ENCODE data around the gene GRK1.

GRK1 gene

DNA sequence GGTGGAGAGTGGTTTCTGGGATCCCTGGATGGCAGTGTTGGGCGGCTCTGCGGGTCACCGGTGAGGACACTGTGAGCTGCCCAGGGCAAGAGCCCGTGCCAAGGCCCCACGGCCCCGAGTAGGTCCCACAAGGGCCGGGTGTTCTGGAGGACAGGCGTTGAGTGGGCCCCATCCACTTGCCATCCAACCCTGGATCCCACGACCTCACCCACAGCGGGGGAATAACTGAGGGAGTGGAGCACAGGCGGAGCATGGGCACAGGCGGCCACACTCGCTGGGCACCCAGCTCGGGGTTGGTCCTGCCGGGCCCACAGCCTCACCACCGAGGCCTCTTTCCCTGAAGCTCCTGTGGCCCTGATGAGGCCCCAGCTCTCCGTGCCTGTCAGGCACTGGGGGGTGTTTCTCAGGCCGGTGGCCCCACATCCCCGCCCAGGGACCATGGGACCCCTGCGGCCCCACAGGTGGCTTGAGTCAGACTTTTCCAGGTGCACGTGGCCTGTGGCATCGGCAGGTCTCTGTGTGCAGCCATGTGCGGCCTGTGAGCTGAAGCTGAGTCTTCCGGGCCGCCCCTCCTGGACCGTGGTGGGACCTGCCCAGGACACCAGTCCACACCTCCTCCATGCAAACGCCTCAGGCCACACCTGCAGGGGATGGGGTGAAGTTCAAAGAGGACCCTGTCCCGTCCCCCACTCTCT, 108.6 kb downstream of the GRK1 start:
- DNase-seq (ENCODE audit: low read depth) = no peak

DNA sequence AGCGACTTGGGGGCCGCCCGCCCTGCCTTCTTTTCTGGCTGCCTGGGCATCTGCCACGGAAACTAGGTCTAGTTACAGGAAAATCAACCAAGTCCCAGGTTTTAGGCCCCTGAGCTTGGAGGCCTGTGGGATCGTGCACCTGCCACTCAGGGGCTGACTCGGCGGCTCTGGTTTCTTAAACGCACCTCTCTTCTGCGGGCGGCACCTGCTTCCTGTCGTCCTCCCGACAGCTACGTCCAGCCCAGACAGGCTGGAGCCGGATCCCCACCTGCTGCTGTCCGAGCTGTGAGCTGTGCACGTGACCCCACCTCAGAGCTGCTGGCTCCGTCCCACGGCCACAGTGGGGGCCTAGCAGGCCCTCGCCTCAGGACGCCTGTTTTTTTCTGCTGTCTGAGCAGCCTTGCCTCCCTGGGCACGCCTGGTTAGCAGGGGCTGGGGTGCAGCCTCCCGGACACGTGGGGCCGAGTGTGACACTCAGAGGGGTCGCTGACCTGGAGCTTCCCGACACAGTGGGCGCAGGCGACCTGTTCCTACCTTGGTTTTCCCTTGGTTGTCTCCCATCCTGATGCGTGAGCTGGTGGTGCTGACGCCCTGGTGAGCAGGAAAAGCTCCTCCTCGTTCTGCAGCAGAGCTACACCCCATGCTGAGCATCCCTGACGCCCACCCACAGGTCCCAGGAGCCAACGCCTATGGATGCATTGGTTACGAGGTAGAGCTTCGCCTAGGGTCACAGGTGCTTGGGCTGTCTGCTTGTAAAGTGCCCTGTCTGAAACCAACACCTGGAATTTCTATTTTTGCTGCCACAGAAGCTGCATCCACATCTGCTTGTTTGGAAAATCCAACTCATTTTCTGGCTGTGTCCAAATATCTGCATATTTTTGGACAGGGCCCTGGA, 109.5 kb downstream of the GRK1 start:
- DNase-seq (ENCODE audit: low read depth) = no peak

DNA sequence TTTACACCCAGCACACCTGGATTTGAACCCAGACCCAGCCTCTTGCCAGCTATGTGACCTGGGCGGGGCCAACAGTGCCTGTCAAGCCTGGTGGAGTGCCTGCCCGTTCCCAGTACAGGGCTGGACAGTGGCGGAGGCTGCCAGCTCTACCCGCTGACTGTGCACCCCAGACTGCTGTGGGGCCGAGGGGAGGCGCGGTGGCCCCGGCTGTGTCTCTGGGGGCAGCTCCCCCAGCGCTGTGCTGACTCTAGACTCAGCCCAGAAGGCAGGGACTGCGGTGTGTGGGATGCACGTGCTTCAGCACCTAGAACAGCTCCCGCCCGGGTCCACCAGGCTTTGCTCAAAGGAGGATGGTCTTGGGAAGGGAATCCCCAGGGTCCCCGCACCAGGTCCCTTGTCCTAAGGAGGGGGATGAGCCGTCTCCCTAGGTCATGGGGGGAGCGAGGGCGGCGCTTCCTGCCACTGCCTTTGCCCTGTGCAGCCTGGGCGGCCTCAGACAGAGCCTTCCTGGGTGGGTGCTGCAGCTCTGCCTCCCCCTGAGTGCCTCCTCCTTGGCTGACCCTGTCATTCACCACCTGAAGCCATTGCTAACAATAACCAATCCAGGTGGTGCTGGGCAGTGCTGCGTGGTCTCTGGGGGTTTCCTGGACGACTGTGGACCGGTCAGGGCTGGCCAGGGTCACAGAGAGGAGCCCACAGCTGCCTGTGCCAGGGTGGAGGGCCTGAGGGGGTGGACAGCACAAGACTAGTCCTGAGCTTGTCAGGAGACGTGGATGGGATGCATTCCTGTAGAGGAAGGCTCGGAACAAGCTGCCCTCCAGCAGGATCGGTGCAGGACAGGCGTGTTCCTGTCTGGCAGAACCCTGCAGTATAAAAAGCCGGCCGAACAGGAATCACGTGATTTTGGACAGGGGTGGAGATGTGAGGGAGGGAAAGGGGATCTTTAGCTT, 110.6 kb downstream of the GRK1 start:
- peak; percentile 48 for DNase-seq (ENCODE audit: low read depth)

DNA sequence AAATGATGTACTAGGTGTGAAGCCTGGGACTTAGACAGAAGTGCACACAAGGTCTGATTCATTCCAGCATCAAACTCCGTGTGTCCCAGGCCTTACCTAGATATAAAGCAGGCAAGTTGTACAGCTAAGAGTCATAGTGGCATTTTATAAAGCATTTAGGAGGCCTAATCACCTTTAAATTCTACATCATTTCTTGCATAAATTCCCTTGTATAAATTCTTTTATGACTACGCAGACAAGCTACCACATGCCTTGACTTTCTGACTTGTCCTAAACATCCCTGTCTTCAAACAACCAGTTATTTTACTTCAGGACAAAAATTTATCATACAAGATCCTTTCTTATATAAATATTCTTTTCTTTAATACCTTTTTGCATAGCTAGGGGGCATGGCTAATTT, 114.6 kb downstream of the GRK1 start:
- no peak for DNase-seq (ENCODE audit: low read depth)

DNA sequence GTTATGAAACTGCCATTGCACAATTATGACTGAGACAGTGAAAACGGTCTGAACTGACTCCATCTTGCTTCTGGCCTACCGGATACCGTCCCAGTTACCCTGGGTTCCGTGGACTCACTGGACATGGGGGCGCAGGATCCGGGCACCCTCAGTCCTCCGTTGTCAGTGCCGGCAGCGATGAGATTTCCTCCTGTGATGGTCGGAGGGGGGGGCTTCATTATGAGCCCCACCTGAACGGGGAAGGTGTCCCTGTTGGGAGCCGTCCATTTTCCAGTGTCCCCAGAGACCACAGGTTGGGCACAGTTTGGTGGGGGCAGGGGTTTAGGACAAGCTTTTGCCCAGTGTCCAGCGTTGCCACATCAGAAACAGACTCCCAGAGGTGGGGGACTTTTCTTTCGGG, 115.5 kb downstream of the GRK1 start:
- DNase-seq (ENCODE audit: low read depth) = no peak

DNA sequence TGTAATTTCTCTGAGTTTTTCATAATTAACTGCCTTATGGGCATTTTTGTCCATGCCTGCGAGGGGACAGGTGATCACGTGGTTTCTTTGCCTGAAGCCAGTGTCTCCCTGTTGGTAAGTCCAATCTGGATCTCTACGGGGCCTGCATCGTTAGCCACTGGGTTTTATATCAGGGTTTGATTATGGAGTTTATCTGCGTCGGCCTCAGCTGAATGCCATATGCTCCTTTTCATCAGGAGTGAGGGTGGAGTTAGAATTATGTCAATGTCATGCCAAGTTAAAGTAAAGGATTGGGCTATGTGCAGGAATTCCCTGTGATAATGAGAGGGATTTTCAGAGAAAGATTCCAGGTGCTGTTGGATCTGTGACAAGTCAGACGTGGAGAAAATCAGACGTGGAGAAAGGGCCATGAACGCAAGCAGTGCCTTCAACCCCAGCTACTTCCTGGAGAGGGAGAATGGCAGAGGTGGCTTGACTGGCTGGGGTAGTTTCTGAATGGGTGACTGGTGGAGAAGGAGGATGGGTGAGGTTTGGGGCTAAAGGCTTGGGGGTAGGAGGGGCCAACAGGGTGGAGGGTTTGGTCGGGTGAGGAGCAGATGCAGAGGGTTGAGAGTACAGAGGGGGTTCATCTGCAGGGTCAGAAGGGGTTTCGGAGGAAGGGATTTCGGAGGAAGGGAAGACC, 116.3 kb downstream of the GRK1 start:
- DNase-seq (ENCODE audit: low read depth) = no peak

DNA sequence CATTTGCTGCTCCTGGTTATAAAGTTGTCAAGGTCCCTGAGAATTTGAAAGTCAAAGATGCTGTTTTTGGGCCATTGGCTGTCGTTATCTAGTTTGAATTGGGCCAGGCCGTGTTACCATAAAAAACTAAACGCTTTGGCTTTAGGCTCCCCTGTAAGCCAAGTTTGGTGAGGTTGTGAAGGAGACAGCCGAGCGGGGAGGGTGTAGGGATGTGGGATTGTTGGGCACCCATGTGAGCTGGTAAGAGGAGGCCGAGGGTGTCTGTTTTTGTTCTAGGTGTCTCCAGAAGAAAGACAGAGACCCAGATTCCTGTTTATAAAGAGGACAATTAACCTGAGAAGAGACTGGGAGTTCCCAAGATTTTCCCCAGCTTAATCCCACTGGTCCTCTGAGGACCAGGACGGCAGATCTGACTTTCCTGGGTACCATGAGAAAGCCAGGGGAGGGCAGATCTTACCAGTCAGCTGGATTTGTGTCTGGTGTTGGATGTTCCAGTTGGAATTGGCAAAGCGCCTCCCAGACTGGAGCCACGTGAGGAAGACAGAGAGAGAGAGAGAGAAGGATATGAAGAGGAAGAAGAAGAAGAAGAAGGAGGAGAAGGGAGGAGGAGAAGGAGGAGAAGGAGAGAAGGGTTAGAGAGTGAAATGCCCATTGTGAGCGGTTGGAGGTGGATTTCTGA, 117.1 kb downstream of the GRK1 start:
- no peak for DNase-seq (ENCODE audit: low read depth)

DNA sequence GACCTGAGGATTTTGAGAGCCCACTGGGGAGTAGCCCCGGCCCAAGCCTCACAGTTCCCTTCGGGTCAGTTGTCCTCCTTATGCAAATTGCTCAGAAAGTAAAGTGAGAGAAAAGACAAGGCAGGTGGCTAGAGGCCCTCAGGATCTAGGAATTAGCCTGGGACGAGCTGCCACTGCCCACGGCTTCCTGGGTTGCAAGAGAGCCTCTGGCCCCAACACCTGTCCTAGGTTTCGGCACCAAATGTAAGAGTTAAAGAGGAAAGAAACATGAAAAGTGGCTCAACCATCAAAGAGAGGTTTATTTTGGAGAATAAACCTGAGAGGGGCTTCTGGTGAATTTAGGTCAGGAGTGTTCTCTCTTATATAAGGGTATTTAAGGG, 117.6 kb downstream of the GRK1 start:
- DNase-seq (ENCODE audit: low read depth) = no peak

DNA sequence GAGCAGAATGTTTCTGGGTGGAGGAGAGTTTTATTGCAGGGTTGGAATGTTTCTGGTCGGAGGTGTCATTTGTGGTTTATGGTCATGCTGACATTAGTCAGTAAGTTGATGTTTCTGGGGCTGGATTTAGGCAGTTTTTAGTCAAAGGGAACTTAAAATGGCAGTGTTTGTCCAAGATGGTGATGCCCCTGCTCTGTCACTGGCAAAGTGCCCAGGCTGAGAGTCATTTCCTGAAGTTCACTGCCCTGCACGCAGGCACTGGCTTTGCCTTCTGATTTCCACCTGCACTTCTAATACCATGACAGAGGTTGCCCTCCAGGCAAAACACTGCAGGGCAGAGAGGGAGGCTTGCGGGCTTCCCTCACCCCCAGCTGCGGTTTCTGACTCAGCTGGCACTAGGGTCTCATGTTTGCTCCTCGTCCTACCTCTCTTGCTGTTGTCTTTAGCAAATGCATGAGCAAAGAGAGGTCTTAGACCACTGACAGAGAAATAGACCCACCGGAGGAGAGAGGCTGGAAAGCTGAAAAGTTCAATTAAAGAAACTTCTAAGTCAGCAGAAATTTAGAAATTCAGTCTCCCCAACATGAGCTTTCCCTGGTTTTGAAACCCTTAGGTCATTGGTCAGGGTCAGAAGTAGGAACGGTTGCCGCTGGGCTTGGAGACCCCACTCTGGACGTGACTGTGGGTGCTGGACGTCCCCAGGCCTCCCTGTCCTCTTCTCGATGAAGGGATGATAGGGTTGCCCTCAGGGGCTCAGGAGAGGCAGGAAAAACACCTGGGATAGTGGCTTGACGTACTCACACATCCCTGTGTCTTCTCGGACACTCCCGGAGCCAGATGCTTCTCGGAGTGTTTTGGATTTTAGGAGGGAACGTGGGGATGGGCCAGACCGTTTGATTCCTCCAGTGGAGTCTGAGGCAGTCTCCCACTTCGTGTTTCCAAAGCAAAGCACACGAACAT, 118.3 kb downstream of the GRK1 start:
- peak; percentile 91 for DNase-seq (ENCODE audit: low read depth)

DNA sequence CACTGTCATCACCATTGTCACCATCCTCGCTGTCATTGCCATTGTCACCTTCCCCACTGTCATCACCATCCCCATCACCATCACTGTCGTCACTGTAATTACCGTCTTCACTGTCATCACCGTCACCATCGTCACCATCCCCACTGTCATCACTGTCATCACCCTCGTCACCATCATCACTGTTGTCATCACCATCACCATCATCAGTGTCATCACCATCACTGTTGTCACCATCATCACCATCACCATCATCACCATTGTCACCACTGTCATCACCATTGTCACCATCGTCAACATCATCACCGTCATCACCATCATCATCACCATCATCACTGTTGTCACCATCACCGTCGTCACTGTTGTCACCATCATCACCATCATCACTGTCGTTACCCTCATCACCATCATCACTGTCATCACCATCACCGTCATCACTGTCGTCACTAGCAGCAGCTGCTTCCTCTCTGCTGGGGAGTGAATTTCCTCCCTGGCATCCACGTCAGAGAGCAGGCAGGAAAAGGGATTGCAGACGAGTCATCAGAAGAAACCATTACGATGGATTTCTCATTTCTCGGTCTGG, 119.3 kb downstream of the GRK1 start:
- peak; percentile 73 for DNase-seq (ENCODE audit: low read depth)

All from EH (cell line).